Measurements from ENCODE around the gene MLLT10. TPM values are rescaled to one million over a fixed set of nuclear protein-coding genes. Genes with fewer than 3 reads are reported as not detected.
A peak's percentile ranks its signal among the peaks of the same experiment; 100 is the strongest.

The MLLT10 gene
- total RNA-seq, 1 donor from 2014 or later: 15.8 TPM

DNA sequence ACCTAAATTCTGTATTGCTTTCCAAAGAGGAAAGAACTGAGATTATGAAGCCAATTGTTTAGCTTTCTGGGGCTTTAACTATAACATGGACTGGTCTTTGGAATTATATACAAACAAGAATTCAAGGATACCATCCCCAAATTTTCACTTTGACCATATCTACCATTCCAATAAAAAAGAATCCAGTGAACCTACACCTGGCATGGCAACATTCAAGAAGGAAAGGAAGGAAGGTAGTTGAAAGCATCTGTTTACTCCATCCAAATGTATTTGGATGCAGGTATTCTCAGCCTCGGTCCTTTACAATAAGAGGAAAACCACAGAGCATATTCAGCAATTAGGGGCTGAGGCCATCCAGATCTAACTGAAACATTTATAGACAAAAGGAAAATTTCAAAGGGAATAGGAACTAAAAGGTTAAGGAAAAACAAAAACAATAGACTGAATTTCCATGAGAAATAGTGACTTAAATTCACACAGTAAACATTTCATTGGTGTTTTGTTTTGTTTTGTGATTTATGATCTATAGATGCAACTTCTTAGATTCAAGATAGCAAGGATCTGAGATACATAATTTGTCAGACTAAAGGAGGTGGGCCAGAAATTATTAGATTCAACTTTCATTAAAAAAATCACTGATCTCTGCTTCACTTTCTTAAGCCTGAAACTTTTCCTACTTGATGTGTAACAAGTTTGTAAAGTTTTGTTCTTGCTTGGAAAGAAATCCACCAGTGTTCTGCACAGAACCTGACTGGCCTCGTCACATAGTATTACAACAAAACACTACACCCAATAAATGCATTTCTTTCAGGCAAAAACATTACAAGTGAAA is 21.2 kb upstream of the MLLT10 start:
- TF ChIP-seq, protein P1, sequence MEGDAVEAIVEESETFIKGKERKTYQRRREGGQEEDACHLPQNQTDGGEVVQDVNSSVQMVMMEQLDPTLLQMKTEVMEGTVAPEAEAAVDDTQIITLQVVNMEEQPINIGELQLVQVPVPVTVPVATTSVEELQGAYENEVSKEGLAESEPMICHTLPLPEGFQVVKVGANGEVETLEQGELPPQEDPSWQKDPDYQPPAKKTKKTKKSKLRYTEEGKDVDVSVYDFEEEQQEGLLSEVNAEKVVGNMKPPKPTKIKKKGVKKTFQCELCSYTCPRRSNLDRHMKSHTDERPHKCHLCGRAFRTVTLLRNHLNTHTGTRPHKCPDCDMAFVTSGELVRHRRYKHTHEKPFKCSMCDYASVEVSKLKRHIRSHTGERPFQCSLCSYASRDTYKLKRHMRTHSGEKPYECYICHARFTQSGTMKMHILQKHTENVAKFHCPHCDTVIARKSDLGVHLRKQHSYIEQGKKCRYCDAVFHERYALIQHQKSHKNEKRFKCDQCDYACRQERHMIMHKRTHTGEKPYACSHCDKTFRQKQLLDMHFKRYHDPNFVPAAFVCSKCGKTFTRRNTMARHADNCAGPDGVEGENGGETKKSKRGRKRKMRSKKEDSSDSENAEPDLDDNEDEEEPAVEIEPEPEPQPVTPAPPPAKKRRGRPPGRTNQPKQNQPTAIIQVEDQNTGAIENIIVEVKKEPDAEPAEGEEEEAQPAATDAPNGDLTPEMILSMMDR (conservative IDR thresholded peaks at IDR 0.05; ENCODE audit: low read depth, low read length): no peak
- H3K4me3 ChIP-seq (ENCODE audit: low read depth, low read length): peak overlapping the region; percentile 35
- no peak for DNase-seq (ENCODE audit: low read depth)

DNA sequence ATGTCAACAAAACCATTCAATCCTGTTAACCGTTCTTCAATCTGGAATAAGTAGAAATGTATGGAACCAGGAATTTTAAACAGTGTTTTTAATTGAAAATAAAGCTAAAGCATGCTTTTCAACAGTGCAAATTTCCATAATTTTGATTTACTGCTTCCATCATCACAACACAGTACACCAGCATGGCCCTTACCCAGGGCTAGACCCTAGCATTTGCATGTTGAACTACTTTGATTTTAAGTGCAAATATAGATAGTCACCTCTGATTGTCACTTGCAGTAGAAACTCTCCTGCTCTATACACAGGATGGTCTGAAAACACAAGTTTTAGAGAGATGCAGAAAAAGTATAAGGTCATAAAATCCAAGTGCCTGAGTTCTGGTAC is 20.6 kb upstream of the MLLT10 start:
- peak overlapping the region; percentile 31 for H3K4me3 ChIP-seq (ENCODE audit: low read depth, low read length)
- no peak for DNase-seq (ENCODE audit: low read depth)
- TF ChIP-seq, protein P1 (conservative IDR thresholded peaks at IDR 0.05; ENCODE audit: low read depth, low read length): no peak

DNA sequence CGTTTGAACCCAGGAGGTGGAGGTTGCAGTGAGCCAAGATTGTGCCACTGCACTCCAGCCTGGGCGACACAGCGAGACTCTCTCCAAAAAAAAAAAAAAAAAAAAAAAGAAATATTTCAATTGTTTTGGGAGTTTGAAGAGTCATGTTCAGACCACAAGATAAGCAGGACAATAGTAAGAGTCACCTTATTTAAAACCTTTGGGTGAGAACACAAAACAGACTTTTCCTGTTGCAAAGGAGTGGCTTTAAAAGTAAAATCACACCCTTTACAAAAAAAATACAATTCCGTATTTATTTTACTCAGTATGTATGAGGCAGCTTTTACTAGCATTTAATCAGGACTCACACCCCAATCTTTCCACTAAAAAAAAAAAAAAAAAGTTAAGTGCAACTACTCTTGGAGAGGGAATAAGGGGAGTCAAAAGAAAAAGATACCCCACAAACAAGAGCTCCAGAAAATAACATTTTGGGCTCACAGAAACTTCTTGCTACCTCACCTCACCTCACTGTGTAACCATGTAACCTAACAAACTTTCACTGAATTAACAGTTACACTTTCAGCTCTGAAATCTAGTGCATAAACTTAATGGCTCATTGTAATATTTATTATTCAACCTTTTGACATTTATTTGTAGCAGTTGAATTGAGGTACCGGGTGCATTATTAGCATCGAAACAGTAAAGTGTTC is 19.8 kb upstream of the MLLT10 start:
- TF ChIP-seq, protein P1 (conservative IDR thresholded peaks at IDR 0.05; ENCODE audit: low read depth, low read length): no peak
- peak overlapping the region; percentile 69 for H3K4me3 ChIP-seq (ENCODE audit: low read depth, low read length)
- DNase-seq (ENCODE audit: low read depth): no peak

DNA sequence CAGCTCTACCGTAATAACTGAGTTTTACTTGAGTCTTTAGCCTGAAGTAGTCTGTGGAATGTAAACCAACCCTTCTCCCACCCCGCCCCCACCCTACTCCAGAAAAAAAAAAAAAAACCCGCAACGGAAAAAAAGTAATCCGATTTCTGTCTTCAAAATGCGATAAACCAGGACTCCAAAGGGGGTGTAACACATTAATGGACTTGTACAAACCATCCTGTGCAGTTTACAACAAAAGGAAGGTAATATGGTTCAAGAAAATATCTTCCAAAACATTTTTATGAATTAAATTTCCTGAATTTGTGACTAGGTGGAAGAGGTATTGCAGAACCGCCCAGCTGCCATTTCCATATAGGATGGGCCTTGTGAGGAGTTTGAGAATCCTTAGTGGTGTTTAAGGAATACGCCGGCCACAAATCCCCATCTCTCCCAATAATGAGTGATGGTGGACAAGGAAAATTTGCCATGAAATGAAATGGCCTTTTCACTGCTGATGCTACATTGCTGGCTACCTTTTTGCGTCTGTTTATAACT is 19.1 kb upstream of the MLLT10 start:
- TF ChIP-seq, protein P1 (conservative IDR thresholded peaks at IDR 0.05; ENCODE audit: low read depth, low read length): no peak
- DNase-seq (ENCODE audit: low read depth): no peak
- H3K4me3 ChIP-seq (ENCODE audit: low read depth, low read length): peak overlapping the region; percentile 69

DNA sequence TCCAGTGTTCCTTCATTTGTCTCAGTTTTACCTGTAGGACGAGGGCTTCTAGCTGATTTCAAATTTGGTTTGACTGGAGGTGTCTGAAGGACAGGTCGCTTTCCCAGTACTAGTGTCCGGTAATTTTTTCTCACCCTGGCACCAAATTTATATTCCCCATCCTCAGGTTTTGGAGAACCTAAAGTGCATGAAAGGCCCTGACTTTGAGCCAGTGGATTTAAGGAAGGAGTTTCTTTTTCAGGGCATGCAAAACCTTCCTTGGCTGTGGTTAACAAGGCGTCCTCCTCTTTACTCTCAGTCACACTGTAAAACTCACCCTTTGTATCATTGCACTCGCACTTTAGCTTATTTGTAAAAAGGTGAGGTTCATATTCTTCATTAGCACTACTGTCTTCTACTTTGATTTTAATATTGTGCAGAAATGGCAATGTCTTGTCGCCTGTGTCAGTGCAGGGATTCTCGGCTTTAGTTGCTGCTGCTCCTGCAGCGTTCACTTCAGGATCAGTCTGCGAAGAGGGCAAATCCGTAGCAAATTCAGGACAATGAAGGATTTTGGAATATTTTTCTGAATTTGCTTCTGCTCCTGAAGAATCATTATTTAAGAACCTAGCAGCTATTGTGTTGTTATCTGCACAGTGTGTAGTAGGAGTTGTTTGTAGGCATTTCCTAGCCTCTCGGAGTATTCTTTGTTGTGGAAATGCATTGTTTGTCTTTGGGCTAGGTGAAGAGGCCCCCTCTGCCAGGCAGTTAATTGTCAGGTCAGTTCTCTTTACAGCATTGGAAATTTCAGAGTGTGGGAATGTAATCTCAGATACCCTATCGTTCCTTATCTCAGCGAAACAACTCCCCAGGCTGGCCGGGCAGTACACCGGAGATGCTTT is 18.4 kb upstream of the MLLT10 start:
- TF ChIP-seq, protein P1 (conservative IDR thresholded peaks at IDR 0.05; ENCODE audit: low read depth, low read length): no peak
- H3K4me3 ChIP-seq (ENCODE audit: low read depth, low read length): peak overlapping the region; percentile 69
- DNase-seq (ENCODE audit: low read depth): no peak

DNA sequence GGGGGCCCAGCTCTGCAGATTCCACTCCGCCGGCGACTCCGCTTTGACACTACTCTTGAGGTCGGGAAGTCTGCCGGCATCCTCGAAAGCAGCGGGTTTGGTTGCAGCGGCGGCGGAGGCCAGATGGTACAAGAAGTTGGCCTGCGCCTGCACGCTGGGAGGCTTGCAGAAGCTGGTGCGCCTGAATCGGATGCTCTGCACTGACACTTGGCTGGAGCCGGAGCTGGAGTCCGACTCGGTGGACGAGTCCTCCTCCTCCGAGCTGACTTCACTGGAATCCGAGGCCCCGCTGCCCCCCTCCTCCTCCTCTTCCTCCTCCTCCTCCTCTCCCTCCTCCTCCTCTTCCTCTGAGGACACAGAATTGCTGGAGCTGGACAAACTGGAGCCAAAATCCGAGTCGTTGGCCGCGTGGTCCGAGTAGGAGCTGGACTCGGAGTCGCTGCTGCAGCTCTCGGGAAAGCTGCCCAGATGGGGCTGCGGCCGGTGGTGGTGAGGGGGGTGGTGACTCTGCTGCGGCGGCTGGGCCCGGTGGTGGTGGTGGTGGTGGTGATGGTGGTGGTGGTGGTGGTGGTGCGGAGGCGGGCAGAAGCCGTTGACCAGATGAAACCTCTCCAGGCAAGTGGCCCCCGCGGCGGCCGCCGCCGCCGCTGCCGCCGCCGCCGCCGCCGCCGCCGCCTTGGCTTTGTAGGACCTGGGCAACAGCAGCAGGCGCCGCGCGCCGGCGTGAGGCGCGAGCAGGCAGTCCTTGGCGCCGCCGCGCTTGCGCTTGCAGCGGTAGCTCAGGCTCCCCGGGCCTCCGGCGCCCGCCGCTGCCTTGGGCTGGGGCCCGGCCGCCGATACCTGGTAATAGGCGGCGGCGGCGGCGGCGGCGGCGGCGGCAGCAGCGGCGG is 17.5 kb upstream of the MLLT10 start:
- DNase-seq (ENCODE audit: low read depth): no peak
- H3K4me3 ChIP-seq (ENCODE audit: low read depth, low read length): peak overlapping the region; percentile 69
- TF ChIP-seq, protein P1 (conservative IDR thresholded peaks at IDR 0.05; ENCODE audit: low read depth, low read length): no peak
